A549 (cell line): Measurements from ENCODE around the gene FGF3. TPM values are rescaled to one million over a fixed set of nuclear protein-coding genes. Genes with fewer than 3 reads are reported as not detected.

Experiments
- ATAC-seq, 2 experiments: fragments of 200-7000 bp in 1 of 2; fragments of >200 bp in 1 of 2; cut with Nextera tagmentation in 1 of 2; cut with Tn5 transposase in 1 of 2; 3 replicates each; pipeline versions ENCODE4 v1.8.0 to v1.9.1; 2018 to 2020; ENCODE audit warnings: mild to moderate bottlenecking in 1 of 2, moderate library complexity in 1 of 2
- CTCF ChIA-PET: fragments of 300-600 bp; sonication (Branson Sonifier 250); formaldehyde crosslinking; extraction: SDS; loops from one replicate; lab custom pipeline; 2021; ENCODE audit warnings: antibody characterized with exemption, inconsistent platforms; lab: Yijun Ruan, JAX
- POLR2A ChIA-PET: fragments of 350-600 bp; formaldehyde crosslinking; extraction: SDS; loops from one replicate; lab custom pipeline; 2021; ENCODE audit warnings: antibody characterized with exemption, inconsistent platforms; lab: Yijun Ruan, JAX
- DNase-seq, 2 experiments: peaks; one replicate each; pipeline versions ENCODE4 v3.0.0 to v3.0.0-alpha.2; 2011 to 2016; ENCODE audit warnings: low read depth in 1 of 2, low spot score in 1 of 2
- FAIRE-seq: peaks from 2 replicates; lab custom pipeline; 2011; peaks lifted over from hg19 to GRCh38; lab: Jason Lieb, UNC
- H3K27ac ChIP-seq, 2 experiments: fragments of >200 bp; sonication (Bioruptor Twin); formaldehyde crosslinking; 3 replicates each; pipeline ENCODE4 v1.5.1; 2016 to 2017
- H3K4me1 ChIP-seq: fragments of >200 bp; sonication (Bioruptor Twin); formaldehyde crosslinking; 3 replicates; pipeline ENCODE4 v1.6.1; 2016
- H3K4me2 ChIP-seq: fragments of >200 bp; sonication (Bioruptor Twin); formaldehyde crosslinking; 3 replicates; pipeline ENCODE4 v1.6.1; 2016
- H3K4me3 ChIP-seq: fragments of >200 bp; sonication (Bioruptor Twin); formaldehyde crosslinking; 3 replicates; pipeline ENCODE4 v1.5.1; 2016
- H3K9me3 ChIP-seq: fragments of >200 bp; sonication (Bioruptor Twin); formaldehyde crosslinking; 3 replicates; pipeline ENCODE4 v1.6.1; 2016
- BHLHE40 ChIP-seq: IDR thresholded peaks from 2 replicates; pipeline ENCODE4 v1.6.1; 2012; ENCODE audit warnings: low read depth, low read length, inconsistent platforms
- CBX8 ChIP-seq: fragments of 200-600 bp; sonication (generic); IDR thresholded peaks from 2 replicates; pipeline ENCODE4 v1.6.1; 2016
- CHD2 ChIP-seq: fragments of 150-350 bp; IDR thresholded peaks from 2 replicates; pipeline ENCODE4 v1.6.1; 2014; ENCODE audit warnings: low read length; ENCODE audit not compliant: partially characterized antibody
- CHD4 ChIP-seq: fragments of 200-600 bp; sonication (generic); IDR thresholded peaks from 2 replicates; pipeline ENCODE4 v1.6.1; 2016; ENCODE audit warnings: antibody characterized with exemption, mild to moderate bottlenecking, borderline replicate concordance
- EHMT2 ChIP-seq: fragments of 200-600 bp; sonication (generic); IDR thresholded peaks from 2 replicates; pipeline ENCODE4 v1.6.1; 2016; ENCODE audit warnings: antibody characterized with exemption, low read depth, mild to moderate bottlenecking, moderate library complexity
- FOSL2 ChIP-seq, 2 experiments: fragments of 450-650 bp in 1 of 2; fragments of >200 bp in 1 of 2; sonication (Bioruptor Twin) in 1 of 2; formaldehyde crosslinking; IDR thresholded peaks; 2 replicates each; pipeline versions ENCODE4 v1.5.0 to v1.6.1; 2016 to 2020; ENCODE audit warnings: mild to moderate bottlenecking in 1 of 2, moderate library complexity in 1 of 2
- HDAC2 ChIP-seq: fragments of 200-600 bp; sonication (generic); IDR thresholded peaks from 2 replicates; pipeline ENCODE4 v1.6.1; 2016
- HEYL ChIP-seq: fragments of 250-450 bp; sonication (Bioruptor Pico); IDR thresholded peaks from 2 replicates; pipeline ENCODE4 v1.8.0; 2021; ENCODE audit warnings: mild to moderate bottlenecking, moderate library complexity
- HOXB13 ChIP-seq: fragments of 250-450 bp; sonication (Bioruptor Pico); IDR thresholded peaks from 2 replicates; pipeline ENCODE4 v1.5.0; 2020; ENCODE audit warnings: low read depth, mild to moderate bottlenecking, moderate library complexity
- JUN ChIP-seq, 2 experiments: fragments of >200 bp; sonication (Bioruptor Twin); formaldehyde crosslinking; IDR thresholded peaks; 2 replicates in 1 of 2; 3 replicates in 1 of 2; pipeline ENCODE4 v1.6.1; 2016 to 2017
- MAFK ChIP-seq: fragments of 450-650 bp; IDR thresholded peaks from 2 replicates; pipeline ENCODE4 v1.6.1; 2014; ENCODE audit not compliant: partially characterized antibody
- NFE2L2 ChIP-seq: fragments of 150-350 bp; conservative IDR thresholded peaks from 2 replicates; pipeline ENCODE4 v1.6.1; 2014; ENCODE audit warnings: low read length
- POLR2AphosphoS2 ChIP-seq: conservative IDR thresholded peaks from 2 replicates; pipeline ENCODE4 v1.6.1; 2012; ENCODE audit warnings: low read length, improper control_type of control experiment, inconsistent platforms
- RARB ChIP-seq: fragments of 250-450 bp; sonication (Bioruptor Pico); IDR thresholded peaks from 2 replicates; pipeline ENCODE4 v1.8.0; 2021; ENCODE audit warnings: mild to moderate bottlenecking, moderate library complexity
- RCOR1 ChIP-seq: fragments of 150-350 bp; IDR thresholded peaks from 2 replicates; pipeline ENCODE4 v1.6.1; 2014; ENCODE audit warnings: antibody characterized with exemption, low read length, low read depth
- WGBS: methylation state at CpG from one replicate; pipeline ENCODE4 v1.1.6; 2017; ENCODE audit errors: missing lambda C conversion rate; 5-methylcytosine and 5-hydroxymethylcytosine counted together
- polyA plus RNA-seq, 4 experiments: library from polyadenylated mRNA; depleted of rRNA in 3 of 4; stranded (reverse); fragments of >200 nt; fragmentation: RNase III in 1 of 4; extraction: RNeasy Plus Mini Kit Qiagen cat#74134 plus additional on column Dnase treatment in 1 of 4; gene quantifications; 2 replicates in 3 of 4; 3 replicates in 1 of 4; pipeline ENCODE4 v1.2.3, GENCODE V29; 2011 to 2017
- TF ChIP-seq, protein P1 (sequence below): fragments of >200 bp; sonication (Bioruptor Twin); formaldehyde crosslinking; IDR thresholded peaks from 2 replicates; pipeline ENCODE4 v1.6.1; 2016
- TF ChIP-seq, protein P2 (sequence below): fragments of 250-450 bp; sonication (Bioruptor Pico); IDR thresholded peaks from 2 replicates; pipeline ENCODE4 v1.5.0; 2020; ENCODE audit warnings: low read depth, mild to moderate bottlenecking, moderate library complexity
- TF ChIP-seq, protein P3 (sequence below): IDR thresholded peaks from 2 replicates; pipeline ENCODE4 v1.6.1; 2012
- TF ChIP-seq, protein P4 (sequence below): fragments of 200-600 bp; sonication (generic); IDR thresholded peaks from 2 replicates; pipeline ENCODE4 v1.6.1; 2016; ENCODE audit warnings: antibody characterized with exemption, mild to moderate bottlenecking, moderate library complexity

Gene FGF3
- polyA plus RNA-seq, 2 of the 4 experiments (the other 2 are of a cell fraction) = not detected

DNA sequence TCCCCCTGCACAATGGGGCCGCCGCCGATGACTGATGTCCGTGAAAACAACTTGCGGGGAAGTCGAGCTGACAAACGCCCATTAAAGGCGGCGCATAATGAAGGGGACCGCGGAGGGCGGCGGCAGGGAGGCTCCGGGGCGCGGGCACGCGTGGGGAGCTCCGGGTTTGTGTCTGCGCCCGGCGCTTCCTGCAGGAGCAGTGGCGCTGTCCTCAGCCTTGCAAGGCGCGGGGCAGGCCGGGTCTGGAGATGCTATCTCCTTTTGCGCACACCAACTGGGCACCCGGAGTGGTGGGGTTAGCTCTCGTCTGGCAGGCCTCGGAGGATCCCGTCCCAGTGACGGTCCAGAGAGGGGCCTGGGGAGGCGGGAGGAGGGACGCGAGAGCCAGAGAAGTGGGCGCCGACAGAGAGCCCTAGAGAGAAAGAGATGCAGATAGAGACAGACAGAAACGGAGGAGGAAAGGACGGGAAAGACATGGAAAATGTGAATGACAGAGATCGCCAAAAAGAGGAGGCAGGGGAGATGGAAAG lies 390 bp upstream of the FGF3 start:
- Histone ChIP-seq H3K4me2 (no peak overlapping the region), H3K9me3 (no peaks in the 10 kb centered on the region), H3K4me1 (peaks cover 12% of the 10 kb centered on the region; the same call in 2 of the 3 replicates), H3K27ac (no peak overlapping the region), H3K4me3 (no peak overlapping the region)
- DNase-seq (peak in 1 of 2 experiments; percentile 44), ATAC-seq (no peak), FAIRE-seq (no peak)
- ChIA-PET CTCF (interaction anchor here (0.8 to 1.3 kb wide), 3 partner anchors 18 to 39 kb away, joined by 3 read pairs; no protein-coding TSS in a partner anchor), POLR2A (no interaction called here)
- 19% methylated on average over 9 of the region's 40 CpGs for WGBS
- TF ChIP-seq HDAC2 = 0 out of 2 replicates have a peak, but pooled peaks have one; percentile 67
- TF ChIP-seq, protein P1, sequence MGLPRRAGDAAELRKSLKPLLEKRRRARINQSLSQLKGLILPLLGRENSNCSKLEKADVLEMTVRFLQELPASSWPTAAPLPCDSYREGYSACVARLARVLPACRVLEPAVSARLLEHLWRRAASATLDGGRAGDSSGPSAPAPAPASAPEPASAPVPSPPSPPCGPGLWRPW = no peak

DNA sequence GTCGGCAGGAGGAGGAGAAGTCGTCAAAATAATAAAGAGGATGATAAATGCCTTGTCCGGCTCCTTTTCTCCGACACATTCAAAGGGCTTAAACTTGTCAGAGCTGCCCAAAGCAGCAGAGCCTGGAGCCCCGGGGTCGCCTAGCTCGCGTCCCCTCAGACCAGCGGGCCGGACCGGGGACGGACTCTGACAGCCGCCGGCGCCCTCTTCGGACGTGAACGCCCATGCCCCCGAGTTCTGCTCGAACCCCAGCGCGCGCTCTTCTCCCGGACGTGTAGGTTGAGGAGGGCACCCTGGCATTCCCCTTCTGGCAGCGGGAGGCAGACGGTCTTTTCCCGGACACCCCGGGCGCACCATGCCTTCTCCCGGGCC lies 999 bp downstream of the FGF3 start:
- peaks cover 12% of the 10 kb centered on the region; the same call in 2 of the 3 replicates for H3K4me1 ChIP-seq
- peak overlapping the region; percentile 91 for H3K4me2 ChIP-seq
- TF ChIP-seq CHD2 (no peak), CBX8 (no peak), HEYL (CRISPR knock-in tag) (no peak), RCOR1 (no peak), RARB (CRISPR knock-in tag) (no peak), EHMT2 (no peak), NFE2L2 (no peak), HOXB13 (CRISPR knock-in tag) (no peak), FOSL2 (IDR thresholded peaks at IDR 0.05) (no peak), FOSL2 (CRISPR knock-in tag; IDR thresholded peaks at IDR 0.05) (no peak), POLR2AphosphoS2 (no peak), BHLHE40 (no peak), MAFK (no peak), JUN (IDR thresholded peaks at IDR 0.05) (no peak), CHD4 (no peak)
- TF ChIP-seq, protein P2, sequence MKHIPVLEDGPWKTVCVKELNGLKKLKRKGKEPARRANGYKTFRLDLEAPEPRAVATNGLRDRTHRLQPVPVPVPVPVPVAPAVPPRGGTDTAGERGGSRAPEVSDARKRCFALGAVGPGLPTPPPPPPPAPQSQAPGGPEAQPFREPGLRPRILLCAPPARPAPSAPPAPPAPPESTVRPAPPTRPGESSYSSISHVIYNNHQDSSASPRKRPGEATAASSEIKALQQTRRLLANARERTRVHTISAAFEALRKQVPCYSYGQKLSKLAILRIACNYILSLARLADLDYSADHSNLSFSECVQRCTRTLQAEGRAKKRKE = no peak
- TF ChIP-seq, protein P3, sequence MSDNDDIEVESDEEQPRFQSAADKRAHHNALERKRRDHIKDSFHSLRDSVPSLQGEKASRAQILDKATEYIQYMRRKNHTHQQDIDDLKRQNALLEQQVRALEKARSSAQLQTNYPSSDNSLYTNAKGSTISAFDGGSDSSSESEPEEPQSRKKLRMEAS = no peak
- TF ChIP-seq, protein P4, sequence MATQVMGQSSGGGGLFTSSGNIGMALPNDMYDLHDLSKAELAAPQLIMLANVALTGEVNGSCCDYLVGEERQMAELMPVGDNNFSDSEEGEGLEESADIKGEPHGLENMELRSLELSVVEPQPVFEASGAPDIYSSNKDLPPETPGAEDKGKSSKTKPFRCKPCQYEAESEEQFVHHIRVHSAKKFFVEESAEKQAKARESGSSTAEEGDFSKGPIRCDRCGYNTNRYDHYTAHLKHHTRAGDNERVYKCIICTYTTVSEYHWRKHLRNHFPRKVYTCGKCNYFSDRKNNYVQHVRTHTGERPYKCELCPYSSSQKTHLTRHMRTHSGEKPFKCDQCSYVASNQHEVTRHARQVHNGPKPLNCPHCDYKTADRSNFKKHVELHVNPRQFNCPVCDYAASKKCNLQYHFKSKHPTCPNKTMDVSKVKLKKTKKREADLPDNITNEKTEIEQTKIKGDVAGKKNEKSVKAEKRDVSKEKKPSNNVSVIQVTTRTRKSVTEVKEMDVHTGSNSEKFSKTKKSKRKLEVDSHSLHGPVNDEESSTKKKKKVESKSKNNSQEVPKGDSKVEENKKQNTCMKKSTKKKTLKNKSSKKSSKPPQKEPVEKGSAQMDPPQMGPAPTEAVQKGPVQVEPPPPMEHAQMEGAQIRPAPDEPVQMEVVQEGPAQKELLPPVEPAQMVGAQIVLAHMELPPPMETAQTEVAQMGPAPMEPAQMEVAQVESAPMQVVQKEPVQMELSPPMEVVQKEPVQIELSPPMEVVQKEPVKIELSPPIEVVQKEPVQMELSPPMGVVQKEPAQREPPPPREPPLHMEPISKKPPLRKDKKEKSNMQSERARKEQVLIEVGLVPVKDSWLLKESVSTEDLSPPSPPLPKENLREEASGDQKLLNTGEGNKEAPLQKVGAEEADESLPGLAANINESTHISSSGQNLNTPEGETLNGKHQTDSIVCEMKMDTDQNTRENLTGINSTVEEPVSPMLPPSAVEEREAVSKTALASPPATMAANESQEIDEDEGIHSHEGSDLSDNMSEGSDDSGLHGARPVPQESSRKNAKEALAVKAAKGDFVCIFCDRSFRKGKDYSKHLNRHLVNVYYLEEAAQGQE = no peak
- peak overlapping the region; percentile 37; the same call in 2 of the 3 replicates for H3K4me3 ChIP-seq
- no peak overlapping the region for H3K27ac ChIP-seq
- ATAC-seq = peak in 1 of 2 experiments; percentile 8; a peak in 1 of 6 replicates
- no peak for DNase-seq
- ChIA-PET CTCF (interaction anchor here (0.7 to 1.1 kb wide), 3 partner anchors 10 to 568 kb away, joined by 3 to 4 read pairs (median 3); no protein-coding TSS in a partner anchor), POLR2A (no interaction called here)
- no peak for FAIRE-seq
- H3K9me3 ChIP-seq = no peaks in the 10 kb centered on the region
- 2% methylated on average over 25 of the region's 31 CpGs for WGBS
